Activated T-cell treated with anti-CD3 and anti-CD28 coated beads, Interleukin-2, amount 50 U/mL, for 1 hour (primary cell): ENCODE results near the gene RAET1L.
"Not testable (repeated sequence)": the region's sequence is repeated elsewhere in the genome, so short reads cannot be mapped to it uniquely, and the experiment has no call there.

Experiments used
- DNase-seq: peaks from one replicate; pipeline ENCODE4 v3.0.0-alpha.2; 2020

The RAET1L gene, protein sequence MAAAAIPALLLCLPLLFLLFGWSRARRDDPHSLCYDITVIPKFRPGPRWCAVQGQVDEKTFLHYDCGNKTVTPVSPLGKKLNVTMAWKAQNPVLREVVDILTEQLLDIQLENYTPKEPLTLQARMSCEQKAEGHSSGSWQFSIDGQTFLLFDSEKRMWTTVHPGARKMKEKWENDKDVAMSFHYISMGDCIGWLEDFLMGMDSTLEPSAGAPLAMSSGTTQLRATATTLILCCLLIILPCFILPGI

DNA sequence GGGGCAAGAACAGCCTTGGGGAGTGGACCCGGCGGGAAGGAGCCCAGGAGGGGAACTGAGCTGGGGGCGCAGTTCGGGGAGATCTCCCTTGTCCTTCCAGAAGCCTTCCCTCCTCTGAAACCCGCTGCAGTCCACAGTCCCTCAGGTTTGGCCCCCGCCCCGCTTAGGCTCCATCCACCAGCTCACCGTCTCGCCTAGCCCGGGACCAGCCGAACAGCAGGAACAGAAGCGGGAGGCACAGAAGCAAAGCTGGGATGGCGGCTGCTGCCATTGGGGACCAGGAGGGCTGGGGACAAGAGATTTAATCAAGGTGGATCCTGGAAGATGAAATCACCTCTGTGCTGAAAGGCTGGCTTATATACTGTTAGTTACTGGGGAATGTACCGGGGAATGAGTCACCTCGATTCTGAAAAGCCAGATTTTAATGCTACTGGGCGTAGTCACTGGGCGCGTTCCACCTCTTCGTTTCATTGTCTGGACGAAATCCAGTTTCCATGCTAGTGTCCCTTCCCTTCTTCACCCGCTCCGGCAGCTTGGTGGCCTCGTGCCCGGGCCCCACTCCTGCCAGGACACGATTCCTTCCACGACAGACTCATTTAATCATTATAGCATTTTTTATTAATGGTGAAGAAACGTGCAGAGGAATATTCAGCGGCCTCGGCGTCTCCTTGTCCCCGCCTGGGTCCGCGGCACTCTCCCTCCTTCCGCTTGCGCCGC lies at the start of gene RAET1L:
RAET1L (minus strand) TSS at position 332 of the 717 bp plus-strand sequence; CDS start at position 271, 61 bp downstream.
- no peak for DNase-seq

DNA sequence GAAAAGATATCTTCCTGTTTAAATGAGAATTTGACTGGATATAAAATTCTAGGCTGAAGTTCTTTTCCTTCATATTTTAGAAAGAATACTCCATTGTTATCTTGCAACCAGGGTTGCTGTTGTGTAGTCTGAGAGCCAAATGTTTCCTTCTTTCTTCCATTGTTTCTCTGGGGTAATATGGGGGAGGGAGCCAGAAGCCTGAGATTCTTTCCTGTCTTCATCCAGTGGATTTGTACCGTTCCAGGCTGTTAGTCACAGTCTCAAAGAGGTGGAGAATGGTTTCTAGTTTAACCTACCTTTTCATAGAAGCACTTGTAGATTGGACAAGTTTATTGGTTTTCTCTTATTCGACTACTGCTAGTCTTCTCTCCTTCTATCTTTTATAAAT lies 49.7 kb upstream of the RAET1L start:
- no peak for DNase-seq

DNA sequence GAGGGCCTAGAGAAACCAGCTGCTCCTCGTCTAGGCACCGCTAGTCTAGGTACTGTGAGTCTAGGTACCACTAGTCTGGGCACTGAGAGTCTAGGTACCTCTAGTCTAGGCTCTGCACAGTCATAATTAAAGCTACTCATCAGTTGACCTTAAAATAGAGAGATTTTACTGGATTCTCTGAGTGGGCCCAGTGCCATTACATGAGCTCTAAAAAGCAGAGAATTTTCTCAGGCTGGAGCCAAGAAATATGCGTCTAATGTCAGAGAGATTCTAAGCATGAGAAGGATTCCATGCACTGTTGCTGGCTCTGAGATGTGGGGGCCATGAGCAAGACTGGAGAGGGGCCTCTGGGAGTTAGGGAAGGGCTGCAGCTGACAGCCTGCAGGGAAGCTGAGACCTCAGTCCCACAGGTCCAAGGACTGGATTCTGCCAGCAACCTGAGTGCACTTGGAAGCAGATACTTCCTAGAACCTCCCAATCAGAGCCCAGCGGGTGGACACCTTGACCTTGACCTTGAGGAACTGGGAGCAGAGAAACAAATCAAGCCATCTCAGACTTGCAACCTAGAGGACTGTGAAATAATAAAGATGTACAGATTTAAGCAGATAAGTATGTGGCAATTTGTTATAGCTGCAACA lies 49.2 kb upstream of the RAET1L start:
- not testable (repeated sequence) for DNase-seq

DNA sequence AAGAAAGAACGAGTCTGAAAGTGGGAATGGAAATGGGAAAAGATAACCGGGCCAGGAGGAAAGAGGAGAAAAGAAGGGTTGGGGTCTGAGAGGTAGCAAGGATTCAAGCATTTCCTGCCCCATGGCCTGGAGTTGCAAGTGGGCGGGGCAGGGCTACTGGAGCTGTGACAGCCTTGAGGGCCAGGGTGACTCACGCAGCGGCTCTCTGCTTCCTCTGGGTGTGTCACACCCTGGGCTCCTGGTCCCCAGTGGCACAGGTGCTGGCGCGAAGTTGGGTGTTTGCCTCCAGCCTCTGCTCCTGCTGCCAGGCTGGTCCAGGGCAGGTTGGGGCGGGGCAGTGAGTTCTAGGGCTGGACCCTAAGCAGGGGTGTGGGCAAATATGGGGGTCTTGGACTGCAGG lies 46.9 kb upstream of the RAET1L start:
- peak; percentile 34 for DNase-seq

DNA sequence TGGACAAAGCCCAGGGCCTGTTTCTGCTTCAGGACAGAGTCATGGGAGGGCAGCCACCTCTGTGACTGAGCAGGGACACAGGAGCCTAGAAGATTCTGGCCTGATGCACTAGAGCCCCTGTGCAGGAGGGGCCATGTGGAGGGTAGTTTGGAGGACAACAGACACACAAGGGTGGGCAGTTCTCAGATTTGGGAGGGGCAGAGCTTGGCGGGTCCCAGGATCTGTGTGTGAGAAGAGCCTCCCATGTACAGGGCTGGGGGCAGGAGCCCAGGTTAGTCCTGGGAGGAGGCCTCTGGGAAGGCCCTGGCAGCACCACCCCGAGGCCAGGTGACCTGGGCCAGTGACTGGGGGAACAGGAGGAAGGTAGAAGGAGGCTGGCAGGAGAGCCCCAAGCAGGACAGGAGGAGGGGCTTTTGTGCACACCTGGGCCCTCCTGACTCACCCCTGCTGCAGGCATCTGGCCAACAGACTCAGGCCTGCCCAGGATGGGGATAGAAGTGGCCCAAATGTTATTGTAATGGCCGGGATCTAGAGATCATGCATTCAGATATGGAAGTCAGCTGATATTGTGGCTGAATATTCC lies 45.0 kb upstream of the RAET1L start:
- peak; percentile 25 for DNase-seq

DNA sequence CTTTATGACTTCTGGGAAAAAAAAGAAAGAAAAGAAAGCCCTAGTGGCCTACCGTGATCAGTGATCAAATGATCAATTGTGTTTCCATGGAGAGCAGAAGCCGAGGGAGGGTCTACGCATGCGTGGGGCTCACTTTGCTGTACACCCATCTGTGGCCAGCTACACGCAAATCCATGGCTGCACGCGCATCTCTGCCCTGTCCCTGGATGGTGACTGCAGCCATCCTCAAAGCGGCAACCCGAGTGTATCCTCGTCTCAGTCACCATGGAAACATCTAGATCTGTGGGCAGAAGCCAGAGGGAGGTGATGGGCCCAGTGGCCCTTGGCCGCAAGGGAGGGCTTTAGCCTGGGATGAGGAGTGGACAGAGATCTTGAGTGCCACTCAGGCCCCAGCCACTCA lies 44.4 kb upstream of the RAET1L start:
- DNase-seq = no peak

DNA sequence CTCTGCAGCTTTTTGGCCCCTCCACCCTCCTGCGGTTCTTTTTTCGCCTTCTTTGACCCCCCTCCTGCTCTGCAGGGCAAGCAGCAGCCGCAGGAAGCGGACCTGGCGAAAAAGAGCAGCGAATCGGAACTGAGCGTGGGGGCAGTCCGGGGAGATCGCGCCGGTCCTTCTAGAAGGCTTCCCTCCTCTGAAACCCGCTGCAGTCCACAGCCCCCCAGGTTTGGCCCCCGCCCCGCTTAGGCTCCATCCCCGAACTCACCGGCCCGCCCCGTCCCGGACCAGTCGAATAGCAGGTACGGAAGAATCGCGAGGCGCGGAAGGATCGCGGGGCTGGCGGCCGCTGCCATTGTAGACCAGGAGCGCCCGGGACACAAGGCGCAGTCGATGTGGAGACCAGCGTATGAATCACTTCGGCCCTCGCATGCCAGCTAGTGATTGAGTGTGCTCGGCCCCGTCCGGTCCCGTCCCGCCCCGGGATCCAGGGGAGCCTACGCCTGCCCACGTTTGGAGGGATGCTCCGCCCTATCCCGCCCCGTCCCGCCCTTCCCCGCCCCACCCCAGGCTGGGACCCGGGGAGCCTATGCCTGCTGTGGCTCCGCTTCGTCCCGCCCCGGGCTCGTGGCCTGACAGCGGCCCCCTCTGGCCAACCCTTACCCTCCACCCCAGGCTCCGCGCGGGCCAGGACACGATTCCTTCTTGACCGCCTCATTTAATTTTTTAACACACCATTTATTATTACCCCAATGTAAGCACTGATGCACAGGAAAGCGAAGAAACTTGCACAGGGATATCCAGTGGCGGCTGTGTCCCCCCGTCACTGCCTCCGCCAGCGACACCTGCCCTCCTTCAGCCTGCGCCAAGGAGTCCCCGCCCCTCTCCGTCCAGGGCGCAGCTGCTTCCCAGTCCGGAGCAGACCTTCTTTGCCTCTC lies 43.7 kb upstream of the RAET1L start, which contains the start of gene ULBP3:
ULBP3 (minus strand) TSS at position 402 of the 929 bp plus-strand sequence; CDS start at position 347, 55 bp downstream.
- DNase-seq = peak; percentile 73

DNA sequence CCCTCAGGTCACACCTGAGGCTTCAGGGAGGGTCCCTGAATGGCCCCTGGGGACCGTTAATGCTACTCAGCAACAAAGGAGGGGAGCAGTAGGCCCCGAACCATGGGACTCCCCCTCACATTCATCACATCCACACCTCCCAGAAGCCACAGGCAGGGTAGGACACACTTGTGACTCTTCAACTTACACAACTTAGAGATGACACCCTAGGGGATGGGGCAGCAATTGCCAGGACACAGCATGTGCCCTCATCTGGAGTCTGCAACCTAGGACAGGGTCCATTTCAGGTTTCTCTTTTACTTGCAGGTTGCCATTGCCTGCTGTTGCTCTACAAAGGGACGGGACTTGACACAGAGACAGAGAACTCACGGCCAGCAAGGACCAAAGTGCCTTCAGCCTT lies 42.8 kb upstream of the RAET1L start:
- peak; percentile 22 for DNase-seq

DNA sequence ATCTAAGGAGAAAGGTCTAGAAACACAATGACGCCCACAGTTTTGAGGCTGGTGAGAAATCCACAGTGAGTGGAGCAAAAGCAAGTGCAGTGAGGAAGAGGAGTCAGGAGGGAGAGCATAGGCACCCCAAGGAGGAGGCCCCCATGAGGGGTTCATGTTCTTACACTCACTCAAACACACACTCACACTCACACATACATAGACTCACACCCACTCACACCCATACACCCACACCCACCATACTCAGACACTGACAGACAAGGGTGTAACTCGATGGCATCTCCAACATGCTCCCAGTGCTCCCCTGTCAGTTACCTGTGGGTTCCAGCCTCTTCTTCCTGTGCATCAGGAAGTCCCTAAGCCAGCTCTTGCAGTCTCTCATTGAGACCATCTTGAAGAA lies 39.8 kb upstream of the RAET1L start:
- no peak for DNase-seq

DNA sequence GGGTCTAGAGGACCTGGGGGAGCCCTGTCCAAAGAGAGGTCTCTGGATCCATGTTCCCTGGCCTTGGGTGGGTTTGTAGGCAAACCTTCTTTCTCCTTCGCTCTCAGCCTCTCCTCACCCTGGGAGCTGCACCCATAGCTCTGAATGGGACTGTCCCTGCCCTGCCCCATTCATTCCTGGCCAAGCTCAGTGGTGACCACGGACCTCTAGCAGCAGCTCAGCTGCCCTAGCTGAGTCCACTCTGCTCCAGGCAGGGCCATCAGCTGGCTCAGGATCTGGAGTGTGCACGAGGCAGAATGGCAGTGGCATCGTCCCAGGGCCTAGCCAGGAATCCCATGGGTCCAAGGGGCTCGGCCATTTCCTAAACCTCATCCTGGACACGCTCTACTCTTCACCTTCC lies 38.3 kb upstream of the RAET1L start:
- DNase-seq = no peak

DNA sequence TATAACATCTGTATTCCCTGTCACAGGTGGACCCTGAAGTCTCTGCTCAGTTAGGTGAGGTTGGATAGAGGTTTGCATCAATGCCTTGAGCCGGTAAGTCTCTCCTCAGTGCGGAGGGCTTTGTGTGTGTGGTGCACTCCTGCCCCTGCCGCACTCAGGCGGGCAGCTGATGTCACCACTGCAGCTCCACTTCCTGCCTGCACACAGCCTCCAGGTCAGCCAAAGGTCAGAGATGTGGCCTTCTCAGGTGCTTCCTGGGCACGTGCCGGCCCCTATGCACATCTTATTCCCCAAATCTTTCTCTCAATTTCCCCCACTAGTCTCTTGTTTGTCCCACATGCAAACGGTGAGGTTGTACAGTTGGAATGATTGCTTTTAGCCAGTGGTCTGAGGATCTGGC lies 34.6 kb upstream of the RAET1L start:
- not testable (repeated sequence) for DNase-seq

DNA sequence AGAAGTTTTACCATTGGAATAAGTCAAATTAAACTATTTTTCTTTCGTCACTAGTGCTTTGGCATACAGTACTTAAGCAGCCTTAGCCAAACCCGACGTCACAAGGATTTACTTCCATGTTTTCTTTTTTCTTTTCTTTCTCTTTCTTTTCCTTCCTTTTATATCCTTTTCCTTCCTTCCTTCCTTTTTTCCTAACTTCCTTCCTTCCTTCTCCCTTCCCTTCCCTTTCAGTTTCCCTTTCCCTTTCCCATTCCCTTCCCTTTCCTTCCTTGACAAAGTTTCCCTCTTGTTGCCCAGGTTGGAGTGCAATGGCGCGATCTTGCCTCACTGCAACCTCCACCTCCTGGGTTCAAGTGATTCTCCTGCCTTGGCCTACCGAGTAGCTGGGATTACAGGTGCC lies 33.7 kb upstream of the RAET1L start:
- DNase-seq = no peak

DNA sequence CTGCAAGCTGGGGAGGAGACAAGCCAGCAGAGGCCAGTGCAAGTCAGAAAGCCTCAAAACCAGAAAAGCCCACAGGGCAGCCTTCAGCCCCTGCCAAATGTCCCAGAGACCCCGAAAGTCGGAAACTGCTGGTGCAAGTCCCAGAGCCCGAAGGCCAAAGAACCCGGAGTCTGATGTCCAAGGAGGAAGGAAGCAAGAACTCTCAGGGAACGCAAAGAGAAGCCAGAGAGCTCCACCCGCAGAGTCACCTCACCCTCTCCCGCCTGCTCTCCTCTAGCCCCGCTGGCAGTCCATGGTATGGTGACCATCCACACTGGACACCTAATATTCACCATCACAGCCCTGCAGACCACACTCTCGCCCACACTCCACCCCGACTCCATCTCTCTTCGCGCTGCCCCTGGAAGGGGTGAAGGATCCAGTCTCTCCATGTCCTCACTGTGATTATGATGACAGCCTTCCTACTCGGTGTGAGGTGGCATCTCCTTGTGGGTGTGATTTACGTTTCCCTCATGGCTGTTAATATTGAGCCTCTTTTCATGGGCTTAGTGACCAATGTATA lies 33.0 kb upstream of the RAET1L start:
- DNase-seq = no peak

DNA sequence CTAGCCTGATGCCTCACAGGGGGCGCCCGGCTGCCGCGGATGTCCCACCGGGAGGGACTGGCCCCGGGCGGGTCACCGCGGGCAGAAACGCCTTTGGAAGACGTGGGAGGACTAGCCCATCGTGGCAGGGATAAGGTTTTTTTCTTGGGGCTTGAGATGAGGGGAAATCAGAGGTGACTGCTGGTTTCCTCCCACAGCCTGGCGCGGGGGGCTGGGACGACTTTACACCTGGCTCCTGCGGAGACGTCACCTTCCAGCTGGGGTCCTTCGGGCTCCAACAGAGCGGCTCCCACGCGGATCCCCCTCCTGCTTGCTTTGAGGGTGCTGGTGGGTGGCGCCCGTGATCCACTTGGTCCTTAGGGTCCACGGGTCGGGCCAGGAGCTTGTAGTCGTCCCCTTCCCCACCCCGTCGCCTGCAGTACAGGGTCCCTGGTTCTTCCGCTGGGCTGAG lies 32.2 kb upstream of the RAET1L start:
- no peak for DNase-seq

DNA sequence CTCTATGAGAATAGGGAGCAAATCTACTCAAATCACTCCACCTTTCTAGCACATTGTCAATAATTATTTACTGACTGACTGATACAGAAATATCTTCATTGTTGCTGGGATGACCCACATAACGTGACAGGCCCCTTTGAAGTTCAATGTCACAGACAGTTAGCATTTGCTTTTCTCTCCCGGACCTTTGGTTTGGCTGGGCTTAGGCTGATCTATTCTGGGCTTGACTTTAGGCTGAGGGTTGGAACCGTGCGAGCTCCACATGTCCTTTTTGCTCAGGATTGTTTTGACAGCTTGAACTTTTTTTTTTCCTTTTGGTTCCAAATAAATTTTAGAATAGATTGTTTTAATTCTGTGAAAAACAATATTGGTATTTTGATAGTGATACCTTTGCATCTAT lies 31.6 kb upstream of the RAET1L start:
- DNase-seq = no peak

DNA sequence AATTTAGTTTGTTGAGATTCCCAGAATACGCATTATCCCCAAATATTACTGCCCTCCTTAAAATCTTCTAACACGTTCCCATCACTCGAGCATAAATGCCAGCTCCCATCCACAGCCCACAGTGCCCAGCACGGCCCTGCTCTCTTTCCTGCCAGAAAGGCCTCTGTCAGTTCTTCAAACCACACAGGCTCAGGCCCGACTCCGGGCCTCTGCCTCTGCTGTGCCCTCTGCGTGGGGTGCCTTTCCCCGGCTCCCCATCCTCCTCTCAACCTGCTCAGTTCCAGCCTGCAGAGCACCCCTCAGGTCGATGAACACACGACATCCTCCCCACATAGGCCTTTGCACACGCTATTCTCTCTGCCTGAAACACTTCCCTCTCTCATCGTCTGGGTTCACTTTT lies 30.8 kb upstream of the RAET1L start:
- no peak for DNase-seq

DNA sequence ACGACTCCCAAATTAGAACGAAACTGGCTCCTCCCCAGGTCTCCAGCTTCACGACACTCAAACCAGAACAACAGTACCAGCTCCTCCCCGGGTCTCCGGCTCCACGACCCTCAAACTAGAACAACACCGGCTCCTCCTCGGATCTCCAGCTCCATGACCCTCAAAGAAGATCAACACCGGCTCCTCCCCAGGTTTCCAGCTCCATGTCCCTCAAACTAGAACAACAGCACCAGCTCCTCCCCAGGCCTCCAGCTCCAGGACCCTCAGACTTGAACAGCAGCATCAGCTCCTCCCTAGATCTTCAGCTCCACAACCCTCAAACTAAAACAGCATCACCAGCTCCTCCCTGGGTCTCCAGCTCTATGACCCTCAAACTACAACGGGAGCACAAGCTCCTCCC lies 29.8 kb upstream of the RAET1L start:
- DNase-seq = no peak

DNA sequence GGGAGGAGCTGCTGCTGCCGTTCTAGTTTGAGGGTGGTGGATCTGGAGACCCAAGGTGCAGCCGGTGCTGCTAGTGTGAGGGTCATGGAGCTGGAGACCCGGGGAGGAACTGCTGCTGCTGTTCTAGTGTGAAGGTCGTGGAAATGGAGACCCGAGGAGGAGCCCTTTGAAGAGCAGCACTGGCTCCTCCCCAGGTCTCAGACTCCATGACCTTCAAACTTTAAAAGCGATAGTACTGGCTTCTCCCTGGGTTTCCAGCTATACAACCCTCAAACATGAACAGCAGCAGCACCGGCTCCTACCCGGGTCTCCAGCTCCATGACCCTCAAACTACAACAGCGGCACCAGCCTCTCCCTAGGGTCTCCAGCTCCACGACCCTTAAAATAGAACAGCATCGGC lies 28.1 kb upstream of the RAET1L start:
- DNase-seq = no peak

DNA sequence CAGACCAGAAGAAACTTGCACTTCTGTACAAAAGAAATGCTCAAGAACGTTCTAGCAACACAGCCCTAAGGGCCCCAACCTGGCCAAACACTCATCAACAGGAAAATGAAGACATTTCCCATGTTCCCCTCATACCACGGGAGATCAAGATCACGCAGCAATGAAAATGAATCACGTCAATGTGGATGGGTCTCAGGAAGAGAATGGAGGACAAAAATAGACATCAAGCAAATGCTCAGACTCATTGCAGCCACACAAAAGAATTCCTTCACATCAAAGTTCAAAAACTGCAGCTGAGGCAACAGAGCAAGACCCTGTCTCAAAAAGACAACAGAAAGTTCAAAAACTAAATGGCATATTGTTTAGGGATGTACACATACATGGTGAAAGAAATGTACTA lies 25.5 kb upstream of the RAET1L start:
- DNase-seq = no peak

DNA sequence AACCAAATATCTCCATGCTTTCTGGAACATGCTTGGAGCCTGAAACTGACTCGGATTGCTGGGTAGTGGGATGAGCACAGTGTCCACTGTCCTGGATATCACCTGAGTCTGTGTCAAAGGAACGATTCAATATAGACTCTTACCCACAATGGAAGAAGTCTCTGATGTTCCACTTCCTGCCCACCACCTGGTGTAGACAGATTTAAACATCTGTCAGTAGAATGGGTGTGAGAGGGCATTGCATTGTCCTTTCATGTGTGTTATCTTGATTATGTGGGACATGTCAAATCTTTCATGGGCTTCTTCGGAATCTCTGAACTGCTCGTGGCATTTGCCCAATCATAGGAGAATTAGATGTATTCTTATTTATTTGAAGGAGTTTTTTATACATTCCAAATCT lies 22.8 kb upstream of the RAET1L start:
- DNase-seq = no peak

DNA sequence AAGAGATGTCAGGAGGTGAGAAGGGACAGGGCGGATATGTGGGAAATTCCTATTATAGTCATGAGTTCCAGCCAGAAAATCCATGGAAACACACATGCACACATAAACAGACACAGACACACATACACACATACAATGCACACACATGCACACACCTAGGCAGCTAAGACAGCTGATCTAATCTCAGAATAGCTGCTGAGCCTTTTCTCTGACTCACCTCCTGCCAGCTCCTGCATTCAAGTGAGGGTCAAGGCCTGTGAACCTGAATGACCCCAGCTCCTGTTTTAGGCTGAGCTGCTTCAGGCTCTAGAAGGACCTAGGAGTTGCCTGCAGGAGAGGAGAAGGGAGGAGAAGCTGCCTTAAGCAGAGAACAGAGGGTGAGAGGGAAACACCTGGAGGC lies 21.6 kb upstream of the RAET1L start:
- DNase-seq = no peak

DNA sequence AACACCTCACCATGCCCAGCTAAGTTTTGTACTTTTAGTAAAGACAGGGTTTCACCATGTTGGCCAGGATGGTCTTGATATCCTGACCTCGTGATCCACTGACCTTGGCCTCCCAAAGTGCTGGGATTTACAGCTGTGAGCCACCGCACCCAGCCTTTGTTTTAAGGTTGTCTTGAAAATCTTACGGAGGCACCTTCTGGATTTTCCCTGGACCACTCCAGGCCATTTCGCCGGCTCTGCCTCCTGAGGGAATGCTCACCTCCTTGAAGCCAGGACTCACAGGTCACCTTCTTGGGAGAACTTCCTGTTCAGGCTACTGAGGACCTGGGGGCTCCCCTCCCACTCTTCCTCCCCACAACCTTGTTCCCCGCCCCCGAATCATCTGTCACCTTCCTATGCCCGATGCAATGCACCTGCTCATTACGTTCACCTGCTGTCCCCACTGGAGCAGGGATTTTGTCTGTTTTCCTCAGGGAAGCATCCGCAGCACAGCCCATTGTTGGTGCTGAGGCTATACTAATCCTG lies 19.4 kb upstream of the RAET1L start:
- no peak for DNase-seq
